H1 (cell line): ENCODE data around the gene TMEM144.

ENCODE experiments used
- BRCA1 ChIP-seq: IDR thresholded peaks from 2 replicates; pipeline ENCODE4 v1.6.1; 2012; ENCODE audit warnings: low read depth, low read length, improper control_type of control experiment
- CTCF ChIP-seq, 3 experiments: IDR thresholded peaks; 1 replicate in 2 of 3; 2 replicates in 1 of 3; pipeline versions ENCODE4 v1.5.1 to v1.6.1; 2011; ENCODE audit warnings: low read length in 3 of 3, mild to moderate bottlenecking in 3 of 3, inconsistent platforms in 2 of 3, low read depth in 1 of 3, moderate library complexity in 1 of 3; ENCODE audit not compliant: insufficient read depth in 1 of 3; ENCODE audit errors: control extremely low read depth in 1 of 3

GRCh38 chr4:158291334-158292055 lies 81.2 kb downstream of the TMEM144 start:
- TF ChIP-seq CTCF (IDR thresholded peaks at IDR 0.05; ENCODE audit: control extremely low read depth in 1 of 3, insufficient read depth in 1 of 3, low read depth in 1 of 3, low read length in 3 of 3), result no peak
- TF ChIP-seq BRCA1, result no peak
